ENCODE data around the gene BCAT1.

DNA sequence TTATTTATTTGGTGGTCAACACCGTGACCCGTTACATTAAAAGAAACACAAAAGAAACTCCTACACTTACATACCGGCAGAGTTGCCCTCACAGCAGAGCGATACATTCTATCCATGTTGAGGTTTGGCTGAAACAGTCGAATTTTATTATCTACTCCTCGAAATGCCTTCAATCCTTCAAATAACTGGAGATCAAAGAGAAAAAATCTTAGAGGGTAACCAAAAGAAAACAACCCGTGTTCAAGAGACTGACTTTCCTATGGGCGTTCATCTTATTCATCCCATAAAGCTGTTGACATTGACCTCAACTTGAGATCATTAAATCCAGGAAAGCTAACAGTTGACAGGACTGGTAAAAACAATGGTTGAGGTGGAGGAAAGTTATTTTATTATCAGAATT is 67.7 kb downstream of the BCAT1 start:
- TF ChIP-seq, protein P1, sequence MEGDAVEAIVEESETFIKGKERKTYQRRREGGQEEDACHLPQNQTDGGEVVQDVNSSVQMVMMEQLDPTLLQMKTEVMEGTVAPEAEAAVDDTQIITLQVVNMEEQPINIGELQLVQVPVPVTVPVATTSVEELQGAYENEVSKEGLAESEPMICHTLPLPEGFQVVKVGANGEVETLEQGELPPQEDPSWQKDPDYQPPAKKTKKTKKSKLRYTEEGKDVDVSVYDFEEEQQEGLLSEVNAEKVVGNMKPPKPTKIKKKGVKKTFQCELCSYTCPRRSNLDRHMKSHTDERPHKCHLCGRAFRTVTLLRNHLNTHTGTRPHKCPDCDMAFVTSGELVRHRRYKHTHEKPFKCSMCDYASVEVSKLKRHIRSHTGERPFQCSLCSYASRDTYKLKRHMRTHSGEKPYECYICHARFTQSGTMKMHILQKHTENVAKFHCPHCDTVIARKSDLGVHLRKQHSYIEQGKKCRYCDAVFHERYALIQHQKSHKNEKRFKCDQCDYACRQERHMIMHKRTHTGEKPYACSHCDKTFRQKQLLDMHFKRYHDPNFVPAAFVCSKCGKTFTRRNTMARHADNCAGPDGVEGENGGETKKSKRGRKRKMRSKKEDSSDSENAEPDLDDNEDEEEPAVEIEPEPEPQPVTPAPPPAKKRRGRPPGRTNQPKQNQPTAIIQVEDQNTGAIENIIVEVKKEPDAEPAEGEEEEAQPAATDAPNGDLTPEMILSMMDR (IDR thresholded peaks at IDR 0.05; ENCODE audit: insufficient read depth, low read length, poor library complexity, severe bottlenecking): no peak
- no peak for TF ChIP-seq EZH2phosphoT487 (conservative IDR thresholded peaks at IDR 0.05; ENCODE audit: low read length)

Measured in SU-DHL-6 (cell line).